MCF 10A (cell line): ENCODE measurements around the gene CRTAC1. TPM values are rescaled to one million over a fixed set of nuclear protein-coding genes. Genes with fewer than 3 reads are reported as not detected.

Source experiments
- BruUV-seq: library from RNA; stranded (reverse); fragments of 400-500 nt; replicated peaks from 2 replicates; lab custom pipeline; 2021; lab: Mats Ljungman, UMichigan
- CTCF ChIA-PET: fragments of 300-600 bp; sonication (Branson Sonifier 250); formaldehyde crosslinking; extraction: SDS; loops from one replicate; lab custom pipeline; 2021; ENCODE audit warnings: antibody characterized with exemption, inconsistent platforms; lab: Yijun Ruan, JAX
- POLR2A ChIA-PET: fragments of 300-600, 350-650 bp; sonication (Branson Sonifier 250); formaldehyde crosslinking; extraction: SDS; loops from one replicate; lab custom pipeline; 2020; ENCODE audit warnings: antibody characterized with exemption, inconsistent platforms; lab: Yijun Ruan, JAX
- DNase-seq: peaks from one replicate; pipeline ENCODE4 v3.0.0-alpha.2; 2018; ENCODE audit not compliant: unreplicated experiment
- H3K27ac Mint-ChIP-seq: one replicate; pipeline ENCODE4 v1.8.0; 2022; ENCODE audit warnings: mild to moderate bottlenecking, low read depth, mixed read lengths; ENCODE audit not compliant: unreplicated experiment
- H3K27me3 Mint-ChIP-seq: one replicate; pipeline ENCODE4 v1.8.0; 2022; ENCODE audit warnings: mixed read lengths; ENCODE audit not compliant: insufficient read depth, unreplicated experiment
- H3K36me3 Mint-ChIP-seq: one replicate; pipeline ENCODE4 v1.8.0; 2022; ENCODE audit warnings: mild to moderate bottlenecking, moderate library complexity, mixed read lengths; ENCODE audit not compliant: insufficient read depth, unreplicated experiment
- H3K4me1 Mint-ChIP-seq: one replicate; pipeline ENCODE4 v1.8.0; 2022; ENCODE audit warnings: mixed read lengths; ENCODE audit not compliant: insufficient read depth, unreplicated experiment
- H3K4me3 Mint-ChIP-seq: one replicate; pipeline ENCODE4 v1.8.0; 2022; ENCODE audit warnings: mild to moderate bottlenecking, moderate library complexity, mixed read lengths; ENCODE audit not compliant: unreplicated experiment
- H3K9me3 Mint-ChIP-seq: one replicate; pipeline ENCODE4 v1.8.0; 2022; ENCODE audit warnings: mixed read lengths; ENCODE audit not compliant: unreplicated experiment
- CTCF ChIP-seq: fragments of 200-600 bp; IDR thresholded peaks from one replicate; pipeline ENCODE4 v1.8.0; 2022; ENCODE audit warnings: antibody characterized with exemption, mild to moderate bottlenecking; ENCODE audit not compliant: unreplicated experiment
- intact Hi-C: fragments of 100-400 bp; cut with micrococcal nuclease; formaldehyde crosslinking; loops from 2 replicates; pipeline ENCODE4 v1.14.1; 2022
- total RNA-seq: library from RNA; stranded (reverse); gene quantifications from 2 replicates; pipeline ENCODE4 v1.2.3, GENCODE V29; 2022

Gene CRTAC1
- total RNA-seq, 1 experiment from 2014 or later = not detected

- CTCF ChIA-PET = interaction anchor here (0.6 to 17.1 kb wide), 9 partner anchors 8 to 1533 kb away, joined by 3 to 347 read pairs (median 5); no protein-coding TSS in a partner anchor
- Mint-ChIP-seq H3K27ac (no peak overlapping the region), H3K4me1 (no peaks in the 10 kb centered on the region), H3K4me3 (no peak overlapping the region), H3K36me3 (no peaks in the 10 kb centered on the region), H3K9me3 (no peaks in the 10 kb centered on the region), H3K27me3 (peaks cover 89% of the 10 kb centered on the region)
- POLR2A ChIA-PET = interaction anchor here (0.6 kb wide), 1 partner anchor 1224 kb away, joined by 5 read pairs; no protein-coding TSS in a partner anchor
- no peak for DNase-seq
- no TSS peak for BruUV-seq
- TF ChIP-seq CTCF = no peak
- intact Hi-C loops = loop anchor here (2.0 kb wide), 1 partner anchor 247 kb away; no protein-coding TSS in a partner anchor
Measured at GRCh38 chr10:98039690-98040381, 9.4 kb upstream of the CRTAC1 start.

DNA sequence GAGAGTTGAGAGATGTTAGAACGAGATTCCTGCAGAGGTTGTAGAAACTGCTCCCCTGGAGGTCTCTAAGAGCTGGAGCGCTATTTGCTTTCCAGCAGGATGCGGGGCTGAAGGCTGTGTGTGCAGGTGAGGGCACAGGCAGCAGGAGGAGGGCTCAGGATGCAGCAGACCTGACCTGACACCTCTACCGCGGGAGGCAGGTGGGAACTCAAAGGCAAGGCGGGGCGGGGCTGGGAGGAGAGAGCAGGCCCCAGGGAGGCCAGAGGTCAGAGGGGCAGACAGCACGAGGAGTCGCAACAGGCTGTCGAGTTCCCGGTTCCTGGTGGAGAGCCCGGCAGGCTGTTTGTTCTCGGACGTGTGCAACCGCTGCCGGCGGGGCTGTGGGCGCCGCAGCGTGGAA is 7.9 kb upstream of the CRTAC1 start:
- DNase-seq = no peak
- Mint-ChIP-seq H3K9me3 (no peaks in the 10 kb centered on the region), H3K4me3 (no peak overlapping the region), H3K4me1 (no peaks in the 10 kb centered on the region), H3K27ac (no peak overlapping the region), H3K36me3 (no peaks in the 10 kb centered on the region), H3K27me3 (peaks cover 89% of the 10 kb centered on the region)
- BruUV-seq = no TSS peak
- TF ChIP-seq CTCF = no peak
- POLR2A ChIA-PET = interaction anchor here (0.6 kb wide), 1 partner anchor 24 kb away, joined by 4 read pairs; no protein-coding TSS in a partner anchor
- CTCF ChIA-PET = interaction anchor here (0.6 to 17.1 kb wide), 3 partner anchors 8 to 276 kb away, joined by 3 to 347 read pairs (median 42); no protein-coding TSS in a partner anchor
- intact Hi-C loops = no loop called here

GRCh38 chr10:98035599-98035998 is 5.2 kb upstream of the CRTAC1 start:
- intact Hi-C loops = no loop called here
- BruUV-seq = no TSS peak
- no peak for DNase-seq
- H3K27ac Mint-ChIP-seq = no peak overlapping the region
- no peak for TF ChIP-seq CTCF
- H3K27me3 Mint-ChIP-seq = peaks cover 80% of the 10 kb centered on the region
- no peaks in the 10 kb centered on the region for H3K4me1 Mint-ChIP-seq
- POLR2A ChIA-PET = no interaction called here
- H3K9me3 Mint-ChIP-seq = no peaks in the 10 kb centered on the region
- no peak overlapping the region for H3K4me3 Mint-ChIP-seq
- no peaks in the 10 kb centered on the region for H3K36me3 Mint-ChIP-seq
- CTCF ChIA-PET = interaction anchor here (0.6 to 17.1 kb wide), 3 partner anchors 11 to 224 kb away, joined by 3 to 347 read pairs (median 42); no protein-coding TSS in a partner anchor

DNA sequence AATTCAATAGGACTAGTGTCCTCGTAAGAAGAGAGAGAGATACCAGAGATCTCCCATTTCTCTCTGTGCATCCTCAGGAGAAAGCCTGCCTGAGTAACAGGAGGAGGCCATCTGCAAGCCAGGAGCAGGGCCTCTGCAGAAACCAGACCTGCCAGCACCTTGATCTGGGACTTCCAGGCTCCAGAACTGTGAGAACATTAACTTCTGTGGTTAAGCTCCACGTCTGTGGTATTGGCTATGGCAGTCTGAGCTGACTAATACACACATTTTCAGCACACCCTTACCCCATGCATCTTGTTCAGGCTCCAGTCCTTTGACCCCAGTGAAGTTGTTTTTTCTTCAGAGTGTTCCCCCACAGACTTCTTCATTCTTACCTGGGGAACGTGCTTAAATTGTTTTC is 3.1 kb upstream of the CRTAC1 start:
- Mint-ChIP-seq H3K4me1 (no peaks in the 10 kb centered on the region), H3K36me3 (no peaks in the 10 kb centered on the region), H3K4me3 (no peak overlapping the region), H3K9me3 (no peaks in the 10 kb centered on the region), H3K27me3 (peaks cover 78% of the 10 kb centered on the region), H3K27ac (no peak overlapping the region)
- CTCF ChIA-PET = interaction anchor here (1.1 to 5.9 kb wide), 4 partner anchors 8 to 119 kb away, joined by 3 to 42 read pairs (median 8); no protein-coding TSS in a partner anchor
- TF ChIP-seq CTCF = no peak
- DNase-seq = no peak
- BruUV-seq = no TSS peak
- intact Hi-C loops = no loop called here
- POLR2A ChIA-PET = no interaction called here
